Measurements from ENCODE around the gene KSR1.

DNA sequence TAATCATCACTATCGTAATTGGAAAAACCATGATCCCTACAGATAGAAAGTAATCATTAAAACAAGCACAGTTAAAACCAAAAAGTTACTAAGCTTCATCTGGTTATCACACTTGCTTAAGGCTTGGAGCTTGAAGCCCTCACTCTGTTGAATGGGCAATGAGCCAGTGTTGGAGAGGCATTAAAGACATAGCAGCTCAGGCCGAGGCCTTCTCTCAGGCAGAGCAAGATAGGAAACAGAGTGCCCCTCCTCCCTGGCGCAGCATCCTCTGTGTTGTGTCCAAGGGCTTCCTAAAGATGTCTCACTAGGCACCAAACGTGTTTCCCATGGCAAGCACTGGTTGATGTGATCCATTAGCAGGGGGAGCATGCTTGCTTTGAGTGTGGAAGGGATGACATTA is 139.8 kb downstream of the KSR1 start:
- TF ChIP-seq, protein P1, sequence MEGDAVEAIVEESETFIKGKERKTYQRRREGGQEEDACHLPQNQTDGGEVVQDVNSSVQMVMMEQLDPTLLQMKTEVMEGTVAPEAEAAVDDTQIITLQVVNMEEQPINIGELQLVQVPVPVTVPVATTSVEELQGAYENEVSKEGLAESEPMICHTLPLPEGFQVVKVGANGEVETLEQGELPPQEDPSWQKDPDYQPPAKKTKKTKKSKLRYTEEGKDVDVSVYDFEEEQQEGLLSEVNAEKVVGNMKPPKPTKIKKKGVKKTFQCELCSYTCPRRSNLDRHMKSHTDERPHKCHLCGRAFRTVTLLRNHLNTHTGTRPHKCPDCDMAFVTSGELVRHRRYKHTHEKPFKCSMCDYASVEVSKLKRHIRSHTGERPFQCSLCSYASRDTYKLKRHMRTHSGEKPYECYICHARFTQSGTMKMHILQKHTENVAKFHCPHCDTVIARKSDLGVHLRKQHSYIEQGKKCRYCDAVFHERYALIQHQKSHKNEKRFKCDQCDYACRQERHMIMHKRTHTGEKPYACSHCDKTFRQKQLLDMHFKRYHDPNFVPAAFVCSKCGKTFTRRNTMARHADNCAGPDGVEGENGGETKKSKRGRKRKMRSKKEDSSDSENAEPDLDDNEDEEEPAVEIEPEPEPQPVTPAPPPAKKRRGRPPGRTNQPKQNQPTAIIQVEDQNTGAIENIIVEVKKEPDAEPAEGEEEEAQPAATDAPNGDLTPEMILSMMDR (conservative IDR thresholded peaks at IDR 0.05) = no peak
- no peak for TF ChIP-seq ZFX (IDR thresholded peaks at IDR 0.05)
